Panc1 (cell line): ENCODE data around the gene DDX4. TPM values are rescaled to one million over a fixed set of nuclear protein-coding genes. Genes with fewer than 3 reads are reported as not detected.

ENCODE experiments used
- ATAC-seq: fragments of 200-7000 bp; cut with Tn5 transposase; 2 replicates; pipeline ENCODE4 v1.9.1; 2020; ENCODE audit warnings: mild to moderate bottlenecking, moderate library complexity
- BruUV-seq: library from RNA; stranded (reverse); fragments of 400-500 nt; replicated peaks from 2 replicates; lab custom pipeline; 2021; lab: Mats Ljungman, UMichigan
- CTCF ChIA-PET: fragments of 300-600 bp; sonication (Branson Sonifier 250); formaldehyde crosslinking; loops from one replicate; lab custom pipeline; 2022; ENCODE audit warnings: antibody characterized with exemption; lab: Charles Lee
- POLR2A ChIA-PET: fragments of 300-600 bp; sonication (Branson Sonifier 250); formaldehyde crosslinking; loops from one replicate; lab custom pipeline; 2022; ENCODE audit warnings: antibody characterized with exemption; lab: Charles Lee
- DNase-seq: peaks from one replicate; pipeline ENCODE4 v3.0.0-alpha.2; 2010; ENCODE audit warnings: low read depth, low spot score
- H3K27ac ChIP-seq: 2 replicates; pipeline ENCODE4 v1.5.1; 2011; ENCODE audit warnings: mild to moderate bottlenecking, low read length, inconsistent platforms
- H3K27me3 ChIP-seq: fragments of 200-500 bp; sonication (Bioruptor generic); 2 replicates; pipeline ENCODE4 v1.6.0; 2014; ENCODE audit warnings: low read length, inconsistent platforms; ENCODE audit not compliant: control insufficient read depth, insufficient read depth
- H3K36me3 ChIP-seq: fragments of 200-500 bp; sonication (Bioruptor generic); 2 replicates; pipeline ENCODE4 v1.5.1; 2014; ENCODE audit warnings: inconsistent platforms, mild to moderate bottlenecking, low read length, moderate library complexity; ENCODE audit not compliant: control insufficient read depth, insufficient read depth
- H3K4me1 ChIP-seq: 2 replicates; pipeline ENCODE4 v1.5.1; 2011; ENCODE audit warnings: inconsistent platforms, mild to moderate bottlenecking, low read length, moderate library complexity; ENCODE audit not compliant: control insufficient read depth, insufficient read depth
- H3K4me3 ChIP-seq, 2 experiments: 2 replicates each; pipeline ENCODE4 v1.5.1; 2011 to 2012; ENCODE audit warnings: low read depth in 2 of 2, low read length in 2 of 2, mild to moderate bottlenecking in 2 of 2, inconsistent platforms in 1 of 2, moderate library complexity in 1 of 2
- H3K9me3 ChIP-seq: fragments of 200-500 bp; sonication (Bioruptor generic); 2 replicates; pipeline ENCODE4 v1.5.1; 2014; ENCODE audit warnings: low read depth, mild to moderate bottlenecking, inconsistent platforms, low read length, moderate library complexity; ENCODE audit not compliant: control insufficient read depth, insufficient read depth
- POLR2AphosphoS5 ChIP-seq: IDR thresholded peaks from 2 replicates; pipeline ENCODE4 v1.6.1; 2012; ENCODE audit warnings: mild to moderate bottlenecking, low read depth, low read length, moderate library complexity
- SIN3A ChIP-seq: IDR thresholded peaks from 2 replicates; pipeline ENCODE4 v1.6.1; 2012; ENCODE audit warnings: low read depth, mild to moderate bottlenecking, low read length, moderate library complexity, borderline replicate concordance; ENCODE audit not compliant: insufficient read depth
- TCF7L2 ChIP-seq: IDR thresholded peaks from 2 replicates; pipeline ENCODE4 v1.6.1; 2011; ENCODE audit warnings: mild to moderate bottlenecking, low read depth, low read length, inconsistent platforms
- in situ Hi-C: cut with HindIII; loops from 2 replicates; pipeline ENCODE4 v1.10.0; 2016; ENCODE audit warnings: low sequenced_read_pairs, low pct_unique_long_range_greater_than_20kb
- intact Hi-C: fragments of 100-400 bp; cut with micrococcal nuclease; formaldehyde crosslinking; loops from one replicate; pipeline ENCODE4 v1.10.0; 2022; ENCODE audit not compliant: unreplicated experiment
- total RNA-seq: library from RNA; stranded (reverse); gene quantifications from one replicate; pipeline ENCODE4 v1.2.1, GENCODE V29; 2021; ENCODE audit not compliant: unreplicated experiment
- TF ChIP-seq, protein P1 (sequence below), 2 experiments: IDR thresholded peaks; 2 replicates each; pipeline ENCODE4 v1.6.1; 2011 to 2012; ENCODE audit warnings: low read depth in 2 of 2, control low read depth in 1 of 2, low read length in 1 of 2, mild to moderate bottlenecking in 1 of 2, moderate library complexity in 1 of 2; ENCODE audit not compliant: insufficient read depth in 1 of 2
- TF ChIP-seq, protein P2 (sequence below): fragments of 450-650 bp; IDR thresholded peaks from 2 replicates; pipeline ENCODE4 v1.5.1; 2017; ENCODE audit warnings: mild to moderate bottlenecking

Gene DDX4
- total RNA-seq, 1 experiment from 2014 or later = not detected

DNA sequence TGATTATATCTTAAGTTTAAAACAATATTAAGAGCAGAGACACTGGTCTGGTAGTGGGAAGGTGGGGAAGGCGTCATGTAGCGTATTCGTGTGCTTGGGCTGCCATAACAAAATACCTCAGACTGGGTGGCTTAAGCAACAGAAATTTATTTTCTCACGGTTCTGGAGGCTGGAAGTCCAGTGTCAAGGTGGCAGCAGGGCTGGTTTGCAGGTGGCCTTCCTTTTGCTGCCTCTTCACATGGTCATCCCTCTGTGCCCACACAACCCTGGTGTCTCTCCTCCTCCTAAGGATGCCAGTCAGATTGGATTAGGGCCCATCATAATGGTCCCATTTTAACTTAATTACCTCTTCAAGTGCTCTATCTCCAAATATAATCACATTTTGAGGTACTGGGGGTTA is 122.8 kb downstream of the DDX4 start:
- intact Hi-C loops = no loop called here
- in situ Hi-C loops = no loop called here
- POLR2A ChIA-PET = no interaction called here
- Histone ChIP-seq H3K27me3 (no peaks in the 10 kb centered on the region), H3K27ac (no peak overlapping the region), H3K4me1 (no peaks in the 10 kb centered on the region), H3K4me3 (no peak overlapping the region), H3K36me3 (no peaks in the 10 kb centered on the region), H3K9me3 (no peaks in the 10 kb centered on the region)
- no TSS peak for BruUV-seq
- CTCF ChIA-PET = no interaction called here
- ATAC-seq (no peak), DNase-seq (no peak)
- TF ChIP-seq SIN3A = no peak
- TF ChIP-seq, protein P1, sequence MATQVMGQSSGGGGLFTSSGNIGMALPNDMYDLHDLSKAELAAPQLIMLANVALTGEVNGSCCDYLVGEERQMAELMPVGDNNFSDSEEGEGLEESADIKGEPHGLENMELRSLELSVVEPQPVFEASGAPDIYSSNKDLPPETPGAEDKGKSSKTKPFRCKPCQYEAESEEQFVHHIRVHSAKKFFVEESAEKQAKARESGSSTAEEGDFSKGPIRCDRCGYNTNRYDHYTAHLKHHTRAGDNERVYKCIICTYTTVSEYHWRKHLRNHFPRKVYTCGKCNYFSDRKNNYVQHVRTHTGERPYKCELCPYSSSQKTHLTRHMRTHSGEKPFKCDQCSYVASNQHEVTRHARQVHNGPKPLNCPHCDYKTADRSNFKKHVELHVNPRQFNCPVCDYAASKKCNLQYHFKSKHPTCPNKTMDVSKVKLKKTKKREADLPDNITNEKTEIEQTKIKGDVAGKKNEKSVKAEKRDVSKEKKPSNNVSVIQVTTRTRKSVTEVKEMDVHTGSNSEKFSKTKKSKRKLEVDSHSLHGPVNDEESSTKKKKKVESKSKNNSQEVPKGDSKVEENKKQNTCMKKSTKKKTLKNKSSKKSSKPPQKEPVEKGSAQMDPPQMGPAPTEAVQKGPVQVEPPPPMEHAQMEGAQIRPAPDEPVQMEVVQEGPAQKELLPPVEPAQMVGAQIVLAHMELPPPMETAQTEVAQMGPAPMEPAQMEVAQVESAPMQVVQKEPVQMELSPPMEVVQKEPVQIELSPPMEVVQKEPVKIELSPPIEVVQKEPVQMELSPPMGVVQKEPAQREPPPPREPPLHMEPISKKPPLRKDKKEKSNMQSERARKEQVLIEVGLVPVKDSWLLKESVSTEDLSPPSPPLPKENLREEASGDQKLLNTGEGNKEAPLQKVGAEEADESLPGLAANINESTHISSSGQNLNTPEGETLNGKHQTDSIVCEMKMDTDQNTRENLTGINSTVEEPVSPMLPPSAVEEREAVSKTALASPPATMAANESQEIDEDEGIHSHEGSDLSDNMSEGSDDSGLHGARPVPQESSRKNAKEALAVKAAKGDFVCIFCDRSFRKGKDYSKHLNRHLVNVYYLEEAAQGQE (IDR thresholded peaks at IDR 0.05; ENCODE audit: insufficient read depth in 1 of 2, low read depth in 2 of 2, low read length in 1 of 2) = no peak
- no peak for TF ChIP-seq TCF7L2
- TF ChIP-seq, protein P2, sequence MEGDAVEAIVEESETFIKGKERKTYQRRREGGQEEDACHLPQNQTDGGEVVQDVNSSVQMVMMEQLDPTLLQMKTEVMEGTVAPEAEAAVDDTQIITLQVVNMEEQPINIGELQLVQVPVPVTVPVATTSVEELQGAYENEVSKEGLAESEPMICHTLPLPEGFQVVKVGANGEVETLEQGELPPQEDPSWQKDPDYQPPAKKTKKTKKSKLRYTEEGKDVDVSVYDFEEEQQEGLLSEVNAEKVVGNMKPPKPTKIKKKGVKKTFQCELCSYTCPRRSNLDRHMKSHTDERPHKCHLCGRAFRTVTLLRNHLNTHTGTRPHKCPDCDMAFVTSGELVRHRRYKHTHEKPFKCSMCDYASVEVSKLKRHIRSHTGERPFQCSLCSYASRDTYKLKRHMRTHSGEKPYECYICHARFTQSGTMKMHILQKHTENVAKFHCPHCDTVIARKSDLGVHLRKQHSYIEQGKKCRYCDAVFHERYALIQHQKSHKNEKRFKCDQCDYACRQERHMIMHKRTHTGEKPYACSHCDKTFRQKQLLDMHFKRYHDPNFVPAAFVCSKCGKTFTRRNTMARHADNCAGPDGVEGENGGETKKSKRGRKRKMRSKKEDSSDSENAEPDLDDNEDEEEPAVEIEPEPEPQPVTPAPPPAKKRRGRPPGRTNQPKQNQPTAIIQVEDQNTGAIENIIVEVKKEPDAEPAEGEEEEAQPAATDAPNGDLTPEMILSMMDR = no peak
- TF ChIP-seq POLR2AphosphoS5 = no peak

DNA sequence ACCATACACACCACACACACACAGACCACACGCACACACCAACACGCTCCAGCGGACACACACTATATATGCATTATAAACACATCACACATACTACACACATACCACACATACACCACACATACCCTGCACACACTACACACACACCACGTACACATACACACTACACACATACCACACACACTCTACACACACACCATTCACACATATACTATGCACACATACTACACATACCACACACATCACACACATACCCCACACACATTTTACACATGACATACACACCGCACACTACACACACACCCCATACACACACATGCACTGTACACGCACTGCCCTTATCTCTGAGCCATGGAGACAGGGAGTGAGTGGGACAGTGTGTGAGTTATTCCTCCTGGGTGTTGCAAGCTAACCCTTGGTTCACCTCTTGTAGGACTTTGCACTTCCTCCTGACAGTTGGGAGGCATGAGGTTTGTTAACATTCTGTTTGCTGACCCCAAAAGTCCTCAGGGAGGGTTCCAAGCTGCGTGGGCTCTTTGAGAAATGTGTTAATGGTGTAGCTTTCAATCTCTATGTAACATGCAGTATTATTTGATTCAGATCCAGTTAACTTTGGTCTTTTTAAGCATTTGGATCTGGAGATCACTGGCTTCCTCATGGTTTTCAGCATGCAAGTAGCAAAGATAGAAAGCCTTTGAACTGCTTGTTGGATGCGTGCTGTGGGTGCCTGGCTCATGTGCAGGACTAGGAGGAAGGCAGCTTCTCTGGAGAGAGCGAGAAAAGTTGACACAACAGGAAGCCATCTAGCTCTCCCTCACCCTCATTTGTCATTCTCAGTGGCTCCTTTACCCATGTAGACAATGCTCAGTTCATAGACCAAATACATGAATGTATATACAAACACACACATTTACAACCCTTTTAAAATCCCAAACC is 127.0 kb downstream of the DDX4 start:
- ChIA-PET CTCF (no interaction called here), POLR2A (no interaction called here)
- Histone ChIP-seq H3K9me3 (no peaks in the 10 kb centered on the region), H3K27me3 (no peaks in the 10 kb centered on the region), H3K4me1 (peaks cover 12% of the 10 kb centered on the region; the same call in 1 of the 2 replicates), H3K27ac (no peak overlapping the region), H3K36me3 (no peaks in the 10 kb centered on the region), H3K4me3 (no peak overlapping the region)
- no peak for TF ChIP-seq POLR2AphosphoS5
- TF ChIP-seq, protein P1 (IDR thresholded peaks at IDR 0.05; ENCODE audit: insufficient read depth in 1 of 2, low read depth in 2 of 2, low read length in 1 of 2) = no peak
- no peak for TF ChIP-seq TCF7L2
- TF ChIP-seq, protein P2 = no peak
- TF ChIP-seq SIN3A = no peak
- no TSS peak for BruUV-seq
- DNase-seq = no peak
- intact Hi-C loops (no loop called here), in situ Hi-C loops (no loop called here)
- ATAC-seq = no peak
